Subcutaneous adipose tissue (tissue), 4 donors: ENCODE measurements around the gene COL27A1. TPM values are rescaled to one million over a fixed set of nuclear protein-coding genes. Genes with fewer than 3 reads are reported as not detected.

Experiments used
- CTCF ChIP-seq: fragments of 450-650 bp; IDR thresholded peaks from one replicate; pipeline ENCODE4 v1.5.1; 2016; ENCODE audit warnings: low read depth, mild to moderate bottlenecking, control low read depth, antibody characterized with exemption, moderate library complexity
- total RNA-seq, 4 donors: library from RNA; depleted of rRNA; stranded (reverse); fragments of >200 nt; gene quantifications; one replicate each; pipeline ENCODE4 v1.1.0, GENCODE V29; 2016

The COL27A1 gene
- total RNA-seq, 4 donors from 2014 or later = 1.0 to 7.7 (median 4.4) TPM

DNA sequence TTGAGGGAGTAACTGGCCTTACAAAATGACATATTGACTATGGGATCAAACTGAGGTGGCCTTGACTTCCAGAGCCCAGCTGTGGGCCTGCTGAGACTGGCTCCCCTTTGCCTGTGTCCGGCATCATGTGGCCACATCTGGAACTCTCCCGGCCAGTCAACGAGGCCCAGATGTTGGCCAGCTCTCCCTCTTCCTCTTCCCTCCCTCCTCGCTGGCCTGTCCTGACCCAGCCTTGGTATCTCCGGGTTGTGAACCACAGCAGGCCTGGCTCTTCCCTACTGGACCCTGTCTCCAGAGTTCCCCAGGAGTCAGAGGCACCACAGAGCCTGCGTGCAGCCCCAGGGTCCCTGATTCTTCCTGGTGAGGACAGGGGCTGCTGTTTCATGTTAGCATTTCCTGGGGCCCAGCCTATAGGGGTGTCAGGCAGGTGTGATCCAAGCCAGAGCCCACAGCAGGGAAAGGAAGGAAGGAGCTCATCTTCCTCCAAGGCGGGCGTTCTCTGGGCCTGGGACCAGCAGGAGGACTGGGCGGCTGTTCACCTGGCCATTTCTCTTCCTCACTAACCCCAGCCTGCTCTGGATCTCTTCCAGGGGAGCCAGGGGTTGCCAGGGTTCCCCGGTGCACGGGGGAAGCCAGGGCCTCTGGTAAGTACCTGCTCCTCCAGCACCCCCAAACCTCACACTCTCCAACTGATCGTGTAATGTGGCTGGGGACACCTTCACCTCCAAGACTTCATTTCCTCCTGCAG, 81.2 kb downstream of the COL27A1 start:
- TF ChIP-seq CTCF = no peak

- TF ChIP-seq CTCF = no peak
Observed at GRCh38 chr9:114237247-114237646, 81.9 kb downstream of the COL27A1 start.

DNA sequence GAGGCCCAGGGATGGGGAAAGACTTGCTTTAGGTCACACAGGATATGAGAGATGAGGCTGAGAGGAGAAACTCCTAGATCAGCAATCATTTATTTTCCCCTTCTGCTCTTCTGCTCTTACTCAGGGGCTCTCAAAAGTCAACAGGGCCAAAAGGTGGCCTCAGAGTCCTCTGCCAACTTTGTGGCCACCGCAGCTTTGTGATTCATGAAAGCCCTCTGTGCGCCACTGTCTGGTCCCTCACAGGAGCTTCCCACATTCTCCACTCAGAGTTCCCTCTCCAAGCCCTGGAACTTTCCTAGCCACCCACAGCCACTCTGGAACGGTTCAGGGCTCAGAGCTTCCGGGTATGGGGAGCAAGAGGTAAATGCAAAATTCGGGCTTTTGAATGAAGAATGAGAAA, 82.4 kb downstream of the COL27A1 start:
- TF ChIP-seq CTCF = no peak

GRCh38 chr9:114238472-114238871, 83.1 kb downstream of the COL27A1 start:
- TF ChIP-seq CTCF = no peak

DNA sequence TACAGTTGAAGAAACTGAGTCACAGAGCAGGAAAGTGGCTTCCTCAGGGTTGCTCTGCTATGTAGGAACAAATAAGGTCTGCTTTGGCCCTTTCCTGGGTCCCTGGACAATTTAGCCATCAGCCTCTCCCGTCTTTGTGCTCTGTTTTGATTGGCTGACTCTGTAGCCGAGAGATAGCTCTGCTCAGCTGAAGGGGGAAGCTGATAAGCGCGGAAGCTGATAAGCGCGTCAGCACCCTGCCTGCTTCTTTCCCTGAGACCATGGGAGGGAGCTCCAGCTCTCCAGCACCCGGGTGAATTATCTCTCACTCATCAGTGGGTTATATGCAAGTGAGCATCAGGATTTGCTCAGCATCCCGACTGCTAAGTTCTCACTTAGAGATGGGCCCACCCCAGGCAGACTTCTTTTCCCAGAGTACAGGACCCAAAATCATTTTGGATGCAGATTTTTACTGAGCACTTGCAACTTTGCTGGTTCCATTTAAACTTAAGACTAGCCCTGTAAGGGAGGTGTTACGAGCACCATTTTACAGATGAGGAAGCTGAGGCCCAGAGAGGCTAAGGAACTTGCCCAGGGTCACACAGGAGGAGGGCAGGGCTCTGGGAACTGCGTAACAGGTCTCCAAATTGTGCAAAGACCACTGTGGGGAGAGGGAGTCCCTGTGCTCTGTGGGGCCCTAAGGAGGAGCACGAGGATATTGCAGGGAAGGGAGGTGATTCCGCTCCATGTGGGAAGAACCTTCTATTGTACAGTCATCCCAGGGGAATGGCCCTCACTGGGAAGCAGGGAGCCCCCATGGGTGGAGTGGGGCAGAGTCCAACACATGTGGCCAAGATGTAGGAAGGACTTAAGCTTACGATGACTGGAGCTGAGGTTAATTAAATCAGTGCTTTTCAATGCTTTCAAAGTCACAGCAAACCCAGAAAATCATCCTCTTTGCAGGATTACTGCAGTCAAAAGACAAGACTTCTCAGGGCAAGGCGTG, 83.8 kb downstream of the COL27A1 start:
- no peak for TF ChIP-seq CTCF

GRCh38 chr9:114240216-114240615, 84.9 kb downstream of the COL27A1 start:
- no peak for TF ChIP-seq CTCF
